HUES64 (cell line): ENCODE measurements around the gene CLSTN2.

Experiments used
- H3K27ac ChIP-seq: 2 replicates; pipeline ENCODE4 v1.7.0; 2013; ENCODE audit warnings: low read depth, low read length, inconsistent platforms
- H3K27me3 ChIP-seq: 2 replicates; pipeline ENCODE4 v1.6.1; 2013; ENCODE audit warnings: mild to moderate bottlenecking, low read length; ENCODE audit not compliant: insufficient read depth
- H3K36me3 ChIP-seq: 2 replicates; pipeline ENCODE4 v1.6.1; 2013; ENCODE audit warnings: mild to moderate bottlenecking, low read length; ENCODE audit not compliant: insufficient read depth
- H3K4me1 ChIP-seq: 2 replicates; pipeline ENCODE4 v1.6.1; 2013; ENCODE audit warnings: mild to moderate bottlenecking, low read length, moderate library complexity; ENCODE audit not compliant: insufficient read depth
- H3K4me3 ChIP-seq: 2 replicates; pipeline ENCODE4 v1.5.1; 2013; ENCODE audit warnings: mild to moderate bottlenecking, low read length, moderate library complexity
- H3K9ac ChIP-seq: 2 replicates; pipeline ENCODE4 v1.6.1; 2013; ENCODE audit warnings: mild to moderate bottlenecking, low read depth, low read length
- H3K9me3 ChIP-seq: 2 replicates; pipeline ENCODE4 v1.6.1; 2013; ENCODE audit warnings: low read depth, low read length; ENCODE audit not compliant: insufficient read depth
- WGBS: fragments of 150-250, 120-280 bp; methylation state at CpG from one replicate; pipeline ENCODE4 v1.1.7; 2013; ENCODE audit warnings: missing lambda C conversion rate; 5-methylcytosine and 5-hydroxymethylcytosine counted together

The CLSTN2 gene

GRCh38 chr3:140395134-140396075 lies 460.4 kb downstream of the CLSTN2 start:
- no peak overlapping the region for H3K27ac ChIP-seq
- WGBS: 92% methylated on average over 5 of the region's 5 CpGs
- H3K9me3 ChIP-seq: no peaks in the 10 kb centered on the region
- H3K4me1 ChIP-seq: peaks cover 10% of the 10 kb centered on the region
- H3K36me3 ChIP-seq: no peaks in the 10 kb centered on the region
- no peak overlapping the region for H3K9ac ChIP-seq
- no peak overlapping the region for H3K4me3 ChIP-seq
- no peaks in the 10 kb centered on the region for H3K27me3 ChIP-seq

- Histone ChIP-seq H3K4me1 (peaks cover 5% of the 10 kb centered on the region), H3K36me3 (no peaks in the 10 kb centered on the region), H3K9me3 (no peaks in the 10 kb centered on the region), H3K9ac (no peak overlapping the region), H3K27me3 (no peaks in the 10 kb centered on the region), H3K4me3 (no peak overlapping the region), H3K27ac (no peak overlapping the region)
- WGBS: 96% methylated on average over 3 of the region's 3 CpGs
Observed at GRCh38 chr3:140396110-140396509, 461.1 kb downstream of the CLSTN2 start.

- H3K27ac ChIP-seq: no peak overlapping the region
- H3K4me3 ChIP-seq: no peak overlapping the region
- H3K9me3 ChIP-seq: no peaks in the 10 kb centered on the region
- H3K9ac ChIP-seq: no peak overlapping the region
- peaks cover 5% of the 10 kb centered on the region; the same call in 1 of the 2 replicates for H3K4me1 ChIP-seq
- no peaks in the 10 kb centered on the region for H3K27me3 ChIP-seq
- no peaks in the 10 kb centered on the region for H3K36me3 ChIP-seq
Observed at GRCh38 chr3:140397847-140398246, 462.9 kb downstream of the CLSTN2 start.

- Histone ChIP-seq H3K4me3 (no peak overlapping the region), H3K4me1 (peaks cover 5% of the 10 kb centered on the region; the same call in 1 of the 2 replicates), H3K9ac (no peak overlapping the region), H3K36me3 (no peaks in the 10 kb centered on the region), H3K9me3 (no peaks in the 10 kb centered on the region), H3K27me3 (no peaks in the 10 kb centered on the region), H3K27ac (no peak overlapping the region)
- WGBS: 95% methylated on average over 2 of the region's 2 CpGs
Observed at GRCh38 chr3:140398387-140398786, 463.4 kb downstream of the CLSTN2 start.

- Histone ChIP-seq H3K27ac (no peak overlapping the region), H3K9me3 (no peaks in the 10 kb centered on the region), H3K27me3 (no peaks in the 10 kb centered on the region), H3K4me3 (no peak overlapping the region), H3K4me1 (peaks cover 5% of the 10 kb centered on the region; the same call in 1 of the 2 replicates), H3K36me3 (no peaks in the 10 kb centered on the region), H3K9ac (no peak overlapping the region)
- WGBS: no CpG with 5 or more reads among the region's 2 CpGs
Observed at GRCh38 chr3:140399871-140400270, 464.9 kb downstream of the CLSTN2 start.

- no peaks in the 10 kb centered on the region for H3K9me3 ChIP-seq
Observed at GRCh38 chr3:140403079-140403478, 468.1 kb downstream of the CLSTN2 start.

GRCh38 chr3:140403608-140404007 lies 468.6 kb downstream of the CLSTN2 start:
- WGBS: 89% methylated on average over 6 of the region's 6 CpGs
- Histone ChIP-seq H3K4me1 (peaks cover 5% of the 10 kb centered on the region; the same call in 1 of the 2 replicates), H3K27ac (no peak overlapping the region), H3K36me3 (no peaks in the 10 kb centered on the region), H3K27me3 (no peaks in the 10 kb centered on the region), H3K9ac (no peak overlapping the region), H3K9me3 (no peaks in the 10 kb centered on the region), H3K4me3 (no peak overlapping the region)

More at GRCh38 chr3:140403079-140403478, 468.1 kb downstream of the CLSTN2 start:
- peaks cover 5% of the 10 kb centered on the region; the same call in 1 of the 2 replicates for H3K4me1 ChIP-seq
- no peak overlapping the region for H3K9ac ChIP-seq
- no peaks in the 10 kb centered on the region for H3K27me3 ChIP-seq
- WGBS: 96% methylated on average over 1 of the region's 2 CpGs
- H3K36me3 ChIP-seq: no peaks in the 10 kb centered on the region
- H3K4me3 ChIP-seq: no peak overlapping the region
- no peak overlapping the region for H3K27ac ChIP-seq

GRCh38 chr3:140406655-140407054 lies 471.7 kb downstream of the CLSTN2 start:
- H3K27ac ChIP-seq: no peak overlapping the region
- H3K27me3 ChIP-seq: no peaks in the 10 kb centered on the region
- H3K9ac ChIP-seq: no peak overlapping the region
- no peaks in the 10 kb centered on the region for H3K9me3 ChIP-seq
- H3K4me3 ChIP-seq: no peak overlapping the region
- H3K4me1 ChIP-seq: no peaks in the 10 kb centered on the region
- no peaks in the 10 kb centered on the region for H3K36me3 ChIP-seq

- H3K9ac ChIP-seq: no peak overlapping the region
- H3K27ac ChIP-seq: no peak overlapping the region
- H3K36me3 ChIP-seq: no peaks in the 10 kb centered on the region
- 91% methylated on average over 3 of the region's 3 CpGs for WGBS
- no peaks in the 10 kb centered on the region for H3K4me1 ChIP-seq
- no peaks in the 10 kb centered on the region for H3K27me3 ChIP-seq
- H3K9me3 ChIP-seq: no peaks in the 10 kb centered on the region
- H3K4me3 ChIP-seq: no peak overlapping the region
Observed at GRCh38 chr3:140408252-140408651, 473.3 kb downstream of the CLSTN2 start.

- Histone ChIP-seq H3K36me3 (no peaks in the 10 kb centered on the region), H3K4me3 (no peak overlapping the region), H3K9ac (no peak overlapping the region), H3K9me3 (no peaks in the 10 kb centered on the region), H3K27me3 (no peaks in the 10 kb centered on the region), H3K27ac (no peak overlapping the region), H3K4me1 (no peaks in the 10 kb centered on the region)
- WGBS: 92% methylated on average over 3 of the region's 3 CpGs
Observed at GRCh38 chr3:140416666-140417065, 481.7 kb downstream of the CLSTN2 start.

- Histone ChIP-seq H3K27ac (no peak overlapping the region), H3K9me3 (no peaks in the 10 kb centered on the region), H3K4me1 (peaks cover 11% of the 10 kb centered on the region), H3K36me3 (no peaks in the 10 kb centered on the region), H3K27me3 (no peaks in the 10 kb centered on the region), H3K9ac (no peak overlapping the region), H3K4me3 (no peak overlapping the region)
- WGBS: 86% methylated on average over 9 of the region's 9 CpGs
Observed at GRCh38 chr3:140420621-140421357, 485.8 kb downstream of the CLSTN2 start.
